ENCODE results near the gene WBP1.

DNA sequence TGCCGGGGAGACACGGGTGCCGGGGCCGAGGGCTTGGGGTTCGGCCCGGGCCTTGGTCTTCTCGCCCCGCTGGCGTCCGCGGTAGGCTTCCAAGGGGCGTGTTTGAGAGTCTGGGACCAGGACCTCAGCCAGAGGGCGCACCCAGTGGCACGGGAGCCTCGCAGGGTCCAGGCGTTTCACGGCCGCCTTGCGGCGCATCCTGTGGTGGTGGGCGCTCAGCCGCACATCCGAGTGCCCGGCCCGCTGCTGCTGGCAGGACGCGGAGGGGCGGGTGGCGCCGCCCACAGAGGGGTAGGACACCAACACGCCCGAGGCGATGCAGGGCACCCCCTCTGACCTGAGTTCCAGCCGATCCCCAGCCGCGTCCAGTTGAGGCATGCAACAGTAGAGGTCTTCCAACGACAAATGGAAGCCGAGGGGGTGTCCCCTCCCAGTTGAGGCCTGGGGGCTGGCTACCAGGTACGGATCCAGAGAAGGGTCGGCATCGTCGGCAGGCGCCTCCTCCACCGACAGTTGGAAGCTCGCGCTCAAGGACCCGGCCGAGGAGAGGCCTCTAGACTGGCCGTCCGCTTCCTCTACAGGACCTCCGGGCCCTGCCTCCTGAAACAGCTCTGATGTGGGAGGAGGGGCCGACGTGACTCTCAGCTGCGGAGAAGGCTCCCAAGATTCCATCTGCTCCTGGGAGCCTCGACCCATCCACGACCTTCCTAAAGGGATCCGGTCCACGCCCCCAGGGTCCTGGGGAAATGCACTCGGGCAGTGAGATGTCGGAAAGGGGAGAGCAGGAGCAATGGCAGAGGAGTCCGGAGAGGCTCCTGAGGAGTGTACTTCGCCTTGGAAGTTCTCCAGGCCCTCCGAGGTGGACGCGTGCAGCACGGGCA, 43.1 kb upstream of the WBP1 start:
- TF ChIP-seq CTCF (IDR thresholded peaks at IDR 0.05; ENCODE audit: borderline replicate concordance, extremely low read depth, low read length, poor library complexity, severe bottlenecking), result no peak
- TF ChIP-seq EZH2 (IDR thresholded peaks at IDR 0.05; ENCODE audit: borderline replicate concordance, low read depth, low read length, severe bottlenecking), result no peak
